ENCODE measurements around the gene ADAT2.
"Not testable (repeated sequence)": the region's sequence is repeated elsewhere in the genome, so short reads cannot be mapped to it uniquely, and the experiment has no call there.

The ADAT2 gene

GRCh38 chr6:143450453-143451371 is at the start of gene ADAT2, which contains the start of gene PEX3:
Gene ADAT2, minus strand, starts transcription at chr6:143450695. Its CDS starts 37 bp downstream, at chr6:143450658.
Gene PEX3, plus strand, starts transcription at chr6:143450805. Its CDS starts 238 bp downstream, at chr6:143451043.
- peak within 1 kb of the TSS; percentile 99 for H3K4me3 Mint-ChIP-seq
- DNase-seq (ENCODE audit: low spot score) = peak; percentile 95
- H3K27ac Mint-ChIP-seq = peak within 1 kb of the TSS; percentile 100
- H3K36me3 Mint-ChIP-seq (ENCODE audit: low read depth) = peaks cover 9% of the 10 kb centered on the region
- H3K9me3 Mint-ChIP-seq = no peaks in the 10 kb centered on the region
- H3K4me1 Mint-ChIP-seq (ENCODE audit: low read depth) = peaks cover 28% of the 10 kb centered on the region
- no peaks in the 10 kb centered on the region for H3K27me3 Mint-ChIP-seq (ENCODE audit: low read depth)

- peaks cover 35% of the 10 kb centered on the region for H3K36me3 Mint-ChIP-seq (ENCODE audit: low read depth)
- H3K4me3 Mint-ChIP-seq = peak overlapping the region; percentile 13
- peak; percentile 20 for DNase-seq (ENCODE audit: low spot score)
- H3K27me3 Mint-ChIP-seq (ENCODE audit: low read depth) = no peaks in the 10 kb centered on the region
- H3K9me3 Mint-ChIP-seq = no peaks in the 10 kb centered on the region
- H3K4me1 Mint-ChIP-seq (ENCODE audit: low read depth) = peaks cover 16% of the 10 kb centered on the region
- peak overlapping the region; percentile 32 for H3K27ac Mint-ChIP-seq
Measured at GRCh38 chr6:143498428-143498827, 47.9 kb upstream of the ADAT2 start.

- no peak overlapping the region for H3K4me3 Mint-ChIP-seq
- DNase-seq (ENCODE audit: low spot score) = no peak
- H3K9me3 Mint-ChIP-seq = no peaks in the 10 kb centered on the region
- H3K4me1 Mint-ChIP-seq (ENCODE audit: low read depth) = peaks cover 16% of the 10 kb centered on the region
- no peaks in the 10 kb centered on the region for H3K27me3 Mint-ChIP-seq (ENCODE audit: low read depth)
- peaks cover 35% of the 10 kb centered on the region for H3K36me3 Mint-ChIP-seq (ENCODE audit: low read depth)
- H3K27ac Mint-ChIP-seq = no peak overlapping the region
Measured at GRCh38 chr6:143496974-143497373, 46.5 kb upstream of the ADAT2 start.

- H3K27ac Mint-ChIP-seq = no peak overlapping the region
- H3K36me3 Mint-ChIP-seq (ENCODE audit: low read depth) = peaks cover 3% of the 10 kb centered on the region
- DNase-seq (ENCODE audit: low spot score) = no peak
- no peaks in the 10 kb centered on the region for H3K9me3 Mint-ChIP-seq
- H3K27me3 Mint-ChIP-seq (ENCODE audit: low read depth) = no peaks in the 10 kb centered on the region
- H3K4me1 Mint-ChIP-seq (ENCODE audit: low read depth) = no peaks in the 10 kb centered on the region
- H3K4me3 Mint-ChIP-seq = no peak overlapping the region
Measured at GRCh38 chr6:143490775-143491174, 40.3 kb upstream of the ADAT2 start.

GRCh38 chr6:143490244-143490643 is 39.7 kb upstream of the ADAT2 start:
- DNase-seq (ENCODE audit: low spot score) = no peak
- no peak overlapping the region for H3K27ac Mint-ChIP-seq
- no peaks in the 10 kb centered on the region for H3K27me3 Mint-ChIP-seq (ENCODE audit: low read depth)

GRCh38 chr6:143486752-143487151 is 36.3 kb upstream of the ADAT2 start:
- no peaks in the 10 kb centered on the region for H3K36me3 Mint-ChIP-seq (ENCODE audit: low read depth)
- no peak for DNase-seq (ENCODE audit: low spot score)
- no peaks in the 10 kb centered on the region for H3K27me3 Mint-ChIP-seq (ENCODE audit: low read depth)
- no peaks in the 10 kb centered on the region for H3K9me3 Mint-ChIP-seq
- no peaks in the 10 kb centered on the region for H3K4me1 Mint-ChIP-seq (ENCODE audit: low read depth)
- no peak overlapping the region for H3K4me3 Mint-ChIP-seq
- no peak overlapping the region for H3K27ac Mint-ChIP-seq

More at GRCh38 chr6:143490244-143490643, 39.7 kb upstream of the ADAT2 start:
- H3K4me3 Mint-ChIP-seq = no peak overlapping the region
- no peaks in the 10 kb centered on the region for H3K9me3 Mint-ChIP-seq
- no peaks in the 10 kb centered on the region for H3K4me1 Mint-ChIP-seq (ENCODE audit: low read depth)
- H3K36me3 Mint-ChIP-seq (ENCODE audit: low read depth) = peaks cover 3% of the 10 kb centered on the region

- Mint-ChIP-seq H3K27ac (no peak overlapping the region), H3K9me3 (no peaks in the 10 kb centered on the region), H3K27me3 (ENCODE audit: low read depth) (no peaks in the 10 kb centered on the region), H3K36me3 (ENCODE audit: low read depth) (no peaks in the 10 kb centered on the region), H3K4me3 (no peak overlapping the region), H3K4me1 (ENCODE audit: low read depth) (no peaks in the 10 kb centered on the region)
- no peak for DNase-seq (ENCODE audit: low spot score)
Measured at GRCh38 chr6:143485967-143486366, 35.5 kb upstream of the ADAT2 start.

- no peaks in the 10 kb centered on the region for H3K4me1 Mint-ChIP-seq (ENCODE audit: low read depth)
- no peaks in the 10 kb centered on the region for H3K27me3 Mint-ChIP-seq (ENCODE audit: low read depth)
- DNase-seq (ENCODE audit: low spot score) = no peak
- H3K4me3 Mint-ChIP-seq = no peak overlapping the region
- H3K27ac Mint-ChIP-seq = no peak overlapping the region
- H3K36me3 Mint-ChIP-seq (ENCODE audit: low read depth) = peaks cover 8% of the 10 kb centered on the region
- H3K9me3 Mint-ChIP-seq = no peaks in the 10 kb centered on the region
Measured at GRCh38 chr6:143482593-143482992, 32.1 kb upstream of the ADAT2 start.

GRCh38 chr6:143478479-143479062 is 28.1 kb upstream of the ADAT2 start:
- Mint-ChIP-seq H3K36me3 (ENCODE audit: low read depth) (peaks cover 29% of the 10 kb centered on the region), H3K4me3 (no peak overlapping the region), H3K4me1 (ENCODE audit: low read depth) (no peaks in the 10 kb centered on the region), H3K9me3 (no peaks in the 10 kb centered on the region), H3K27ac (no peak overlapping the region), H3K27me3 (ENCODE audit: low read depth) (no peaks in the 10 kb centered on the region)
- DNase-seq (ENCODE audit: low spot score) = no peak

GRCh38 chr6:143476545-143476944 is 26.1 kb upstream of the ADAT2 start:
- Mint-ChIP-seq H3K27ac (no peak overlapping the region), H3K4me3 (no peak overlapping the region), H3K36me3 (ENCODE audit: low read depth) (peaks cover 39% of the 10 kb centered on the region), H3K9me3 (no peaks in the 10 kb centered on the region), H3K27me3 (ENCODE audit: low read depth) (no peaks in the 10 kb centered on the region), H3K4me1 (ENCODE audit: low read depth) (no peaks in the 10 kb centered on the region)
- no peak for DNase-seq (ENCODE audit: low spot score)

GRCh38 chr6:143471822-143472221 is 21.3 kb upstream of the ADAT2 start:
- H3K9me3 Mint-ChIP-seq = no peaks in the 10 kb centered on the region
- H3K4me1 Mint-ChIP-seq (ENCODE audit: low read depth) = no peaks in the 10 kb centered on the region
- H3K27me3 Mint-ChIP-seq (ENCODE audit: low read depth) = no peaks in the 10 kb centered on the region
- peaks cover 42% of the 10 kb centered on the region for H3K36me3 Mint-ChIP-seq (ENCODE audit: low read depth)
- H3K27ac Mint-ChIP-seq = no peak overlapping the region
- H3K4me3 Mint-ChIP-seq = no peak overlapping the region
- DNase-seq (ENCODE audit: low spot score) = no peak

GRCh38 chr6:143468823-143469222 is 18.3 kb upstream of the ADAT2 start:
- peaks cover 36% of the 10 kb centered on the region for H3K36me3 Mint-ChIP-seq (ENCODE audit: low read depth)
- DNase-seq (ENCODE audit: low spot score); H3K27ac Mint-ChIP-seq; H3K4me1 Mint-ChIP-seq (ENCODE audit: low read depth); H3K9me3 Mint-ChIP-seq; H3K27me3 Mint-ChIP-seq (ENCODE audit: low read depth); H3K4me3 Mint-ChIP-seq: not testable (repeated sequence)

- H3K36me3 Mint-ChIP-seq (ENCODE audit: low read depth) = peaks cover 34% of the 10 kb centered on the region
- no peaks in the 10 kb centered on the region for H3K9me3 Mint-ChIP-seq
Measured at GRCh38 chr6:143468026-143468425, 17.5 kb upstream of the ADAT2 start.

GRCh38 chr6:143465546-143465945 is 15.1 kb upstream of the ADAT2 start:
- H3K9me3 Mint-ChIP-seq = no peaks in the 10 kb centered on the region
- peaks cover 34% of the 10 kb centered on the region for H3K36me3 Mint-ChIP-seq (ENCODE audit: low read depth)

More at GRCh38 chr6:143468026-143468425, 17.5 kb upstream of the ADAT2 start:
- H3K27me3 Mint-ChIP-seq (ENCODE audit: low read depth) = no peaks in the 10 kb centered on the region
- no peak overlapping the region for H3K27ac Mint-ChIP-seq
- no peak for DNase-seq (ENCODE audit: low spot score)
- H3K4me1 Mint-ChIP-seq (ENCODE audit: low read depth) = no peaks in the 10 kb centered on the region
- H3K4me3 Mint-ChIP-seq = no peak overlapping the region

More at GRCh38 chr6:143465546-143465945, 15.1 kb upstream of the ADAT2 start:
- no peak for DNase-seq (ENCODE audit: low spot score)
- no peaks in the 10 kb centered on the region for H3K27me3 Mint-ChIP-seq (ENCODE audit: low read depth)
- no peak overlapping the region for H3K4me3 Mint-ChIP-seq
- H3K4me1 Mint-ChIP-seq (ENCODE audit: low read depth) = peaks cover 2% of the 10 kb centered on the region
- H3K27ac Mint-ChIP-seq = no peak overlapping the region

Data from T-helper 2 cell treated with Interferon-gamma antibody and Interleukin-4, amounts not matched to agents 5 μg/mL and 100 μg/mL, for 36 hours (primary cell).